Parathyroid adenoma (tissue), 2 donors: Measurements from ENCODE around the gene MAD1L1.

Experiments used
- H2AFZ ChIP-seq: fragments of 300-600 bp; sonication (generic); one replicate; pipeline ENCODE4 v1.7.0; 2017; ENCODE audit warnings: antibody characterized with exemption, mild to moderate bottlenecking
- H3K27ac ChIP-seq: fragments of 300-600 bp; sonication (generic); one replicate; pipeline ENCODE4 v1.7.0; 2017
- H3K27me3 ChIP-seq: fragments of 300-600 bp; sonication (generic); one replicate; pipeline ENCODE4 v1.7.0; 2017; ENCODE audit warnings: low read length; ENCODE audit not compliant: control insufficient read depth, insufficient read depth
- H3K36me3 ChIP-seq: fragments of 300-600 bp; sonication (generic); one replicate; pipeline ENCODE4 v1.7.0; 2017; ENCODE audit warnings: low read length; ENCODE audit not compliant: control insufficient read depth, insufficient read depth
- H3K4me1 ChIP-seq: fragments of 300-600 bp; sonication (generic); one replicate; pipeline ENCODE4 v1.7.0; 2017; ENCODE audit warnings: control low read depth
- H3K4me2 ChIP-seq: fragments of 300-600 bp; sonication (generic); one replicate; pipeline ENCODE4 v1.7.0; 2017; ENCODE audit warnings: low read length
- H3K4me3 ChIP-seq: fragments of 300-600 bp; sonication (generic); one replicate; pipeline ENCODE4 v1.7.0; 2017; ENCODE audit warnings: low read depth, low read length
- H3K79me2 ChIP-seq: fragments of 300-600 bp; sonication (generic); one replicate; pipeline ENCODE4 v1.7.0; 2017; ENCODE audit warnings: control low read depth
- H3K9ac ChIP-seq: fragments of 300-600 bp; sonication (generic); one replicate; pipeline ENCODE4 v1.7.0; 2017; ENCODE audit warnings: mild to moderate bottlenecking
- H3K9me3 ChIP-seq: fragments of 300-600 bp; sonication (generic); one replicate; pipeline ENCODE4 v1.7.0; 2017; ENCODE audit warnings: low read length; ENCODE audit not compliant: control insufficient read depth
- CTCF ChIP-seq: fragments of 300-600 bp; sonication (generic); IDR thresholded peaks from one replicate; pipeline ENCODE4 v1.7.0; 2017; ENCODE audit warnings: antibody characterized with exemption, mild to moderate bottlenecking
- donor health status: primary hyperparathyroidism.

MAD1L1 gene

GRCh38 chr7:2046581-2047565 is 185.9 kb downstream of the MAD1L1 start:
- Histone ChIP-seq H3K9ac (no peak overlapping the region), H3K27ac (no peak overlapping the region), H3K79me2 (peaks cover 3% of the 10 kb centered on the region), H3K4me2 (no peak overlapping the region), H3K36me3 (no peaks in the 10 kb centered on the region), H3K27me3 (no peaks in the 10 kb centered on the region), H3K4me3 (no peak overlapping the region), H3K4me1 (no peaks in the 10 kb centered on the region), H3K9me3 (no peaks in the 10 kb centered on the region), H2AFZ (no peak overlapping the region)
- no peak for TF ChIP-seq CTCF

- no peak overlapping the region for H3K9ac ChIP-seq
- H3K79me2 ChIP-seq = peaks cover 3% of the 10 kb centered on the region
- H3K27me3 ChIP-seq = no peaks in the 10 kb centered on the region
- TF ChIP-seq CTCF = no peak
- no peak overlapping the region for H3K4me2 ChIP-seq
- no peak overlapping the region for H3K27ac ChIP-seq
- no peaks in the 10 kb centered on the region for H3K9me3 ChIP-seq
- no peaks in the 10 kb centered on the region for H3K36me3 ChIP-seq
- H2AFZ ChIP-seq = no peak overlapping the region
- H3K4me3 ChIP-seq = no peak overlapping the region
- H3K4me1 ChIP-seq = no peaks in the 10 kb centered on the region
Observed at GRCh38 chr7:2045559-2046405, 187.0 kb downstream of the MAD1L1 start.

GRCh38 chr7:2044883-2045471 is 187.8 kb downstream of the MAD1L1 start:
- H3K27me3 ChIP-seq = no peaks in the 10 kb centered on the region
- no peak overlapping the region for H3K4me3 ChIP-seq
- H3K36me3 ChIP-seq = no peaks in the 10 kb centered on the region
- H3K4me2 ChIP-seq = no peak overlapping the region
- no peak overlapping the region for H2AFZ ChIP-seq
- no peak overlapping the region for H3K9ac ChIP-seq
- no peaks in the 10 kb centered on the region for H3K79me2 ChIP-seq
- no peaks in the 10 kb centered on the region for H3K4me1 ChIP-seq
- H3K9me3 ChIP-seq = no peaks in the 10 kb centered on the region
- TF ChIP-seq CTCF = no peak
- no peak overlapping the region for H3K27ac ChIP-seq

- H3K36me3 ChIP-seq = no peaks in the 10 kb centered on the region
- TF ChIP-seq CTCF = no peak
- H3K4me1 ChIP-seq = no peaks in the 10 kb centered on the region
- no peak overlapping the region for H3K4me3 ChIP-seq
- H3K79me2 ChIP-seq = no peaks in the 10 kb centered on the region
- H3K27me3 ChIP-seq = no peaks in the 10 kb centered on the region
- H3K27ac ChIP-seq = no peak overlapping the region
- no peak overlapping the region for H2AFZ ChIP-seq
- H3K4me2 ChIP-seq = no peak overlapping the region
- no peaks in the 10 kb centered on the region for H3K9me3 ChIP-seq
- no peak overlapping the region for H3K9ac ChIP-seq
Observed at GRCh38 chr7:2044311-2044882, 188.3 kb downstream of the MAD1L1 start.
